ENCODE data around the gene COA7. TPM values are rescaled to one million over a fixed set of nuclear protein-coding genes. Genes with fewer than 3 reads are reported as not detected.

COA7 gene
- total and polyA plus RNA-seq, 2 of the 8 experiments (the other 6 are each of a cell fraction or from before 2014, with no cell fraction given) = 23.2 to 61.8 TPM

GRCh38 chr1:52637946-52638345, 60.2 kb downstream of the COA7 start:
- Histone ChIP-seq H3K79me2 (ENCODE audit: control insufficient read depth in 1 of 2, insufficient read depth in 2 of 2, low read length in 2 of 2) (no peaks in the 10 kb centered on the region), H3K4ac (replicated peaks; ENCODE audit: insufficient read length, low read depth, low read length) (no peak overlapping the region), H4K5ac (ENCODE audit: insufficient read length, low read depth, low read length) (no peak overlapping the region), H3K36me3 (ENCODE audit: control insufficient read depth in 2 of 4, insufficient read depth in 4 of 4, low read length in 3 of 4) (no peaks in the 10 kb centered on the region), H3K4me3 (ENCODE audit: extremely low read depth in 1 of 4, insufficient read depth in 2 of 4, low read depth in 3 of 4, low read length in 4 of 4) (no peak overlapping the region), H3K18ac (ENCODE audit: extremely low read depth, low read length) (no peak overlapping the region), H3K27me3 (replicated peaks in 1 of 4; ENCODE audit: control insufficient read depth in 3 of 4, extremely low read depth in 1 of 4, insufficient read depth in 3 of 4, low read length in 3 of 4) (peaks cover 12 to 21% (median 19%) of the 10 kb centered on the region in 4 experiments), H4K91ac (replicated peaks; ENCODE audit: insufficient read length, low read length) (no peak overlapping the region), H3K23ac (ENCODE audit: insufficient read length) (no peak overlapping the region), H2BK20ac (ENCODE audit: low read length) (no peak overlapping the region), H2AFZ (ENCODE audit: low read length) (no peak overlapping the region), H2BK15ac (ENCODE audit: low read length) (no peak overlapping the region), H2BK12ac (ENCODE audit: low read depth, low read length) (0 out of 2 replicates have a peak overlapping the region, but pooled peaks have one; percentile 43), H3K27ac (ENCODE audit: low read depth, low read length) (no peak overlapping the region), H4K20me1 (replicated peaks in 1 of 2; ENCODE audit: control insufficient read depth in 1 of 2, insufficient read depth in 2 of 2, low read length in 2 of 2) (no peaks in the 10 kb centered on the region), H4K8ac (ENCODE audit: extremely low read depth, insufficient read depth, low read length) (no peak overlapping the region; the same call in 1 of the 2 replicates), H3K9me3 (ENCODE audit: insufficient read depth in 2 of 2, low read depth in 1 of 2, low read length in 1 of 2) (no peaks in the 10 kb centered on the region), H2BK120ac (replicated peaks; ENCODE audit: low read depth, low read length) (no peak overlapping the region), H3K4me2 (ENCODE audit: insufficient read depth in 1 of 2, low read depth in 2 of 2, low read length in 2 of 2) (no peak overlapping the region), H3K14ac (ENCODE audit: insufficient read length) (no peak overlapping the region), H3K9ac (replicated peaks in 1 of 4; ENCODE audit: extremely low read depth in 1 of 4, low read depth in 3 of 4, low read length in 3 of 4) (no peak overlapping the region), H3K23me2 (ENCODE audit: low read depth, low read length) (peaks cover 7% of the 10 kb centered on the region; the same call in 1 of the 2 replicates), H2AK5ac (ENCODE audit: low read depth, low read length) (no peak overlapping the region), H3K56ac (replicated peaks; ENCODE audit: insufficient read length, low read depth, low read length) (no peak overlapping the region), H2BK5ac (ENCODE audit: low read depth, low read length) (no peak overlapping the region), H3K79me1 (ENCODE audit: low read depth, low read length) (no peaks in the 10 kb centered on the region), H3K4me1 (replicated peaks in 1 of 4; ENCODE audit: control insufficient read depth in 3 of 4, insufficient read depth in 4 of 4, low read length in 3 of 4) (peaks cover 0 to 4% (median 1%) of the 10 kb centered on the region in 4 experiments; a peak in 3 of 7 replicates)
- ChIA-PET CTCF (ENCODE audit: partially characterized antibody) (interaction anchor here (1.5 kb wide), 1 partner anchor 12 kb away, joined by 3 read pairs; no protein-coding TSS in a partner anchor), POLR2A (ENCODE audit: partially characterized antibody) (no interaction called here)
- TF ChIP-seq USF2 (IDR thresholded peaks at IDR 0.05; ENCODE audit: low read length) (no peak), SIRT6 (IDR thresholded peaks at IDR 0.05; ENCODE audit: low read length) (no peak), CBX5 (IDR thresholded peaks at IDR 0.05; ENCODE audit: low read depth, low read length) (no peak), TEAD4 (IDR thresholded peaks at IDR 0.05; ENCODE audit: low read depth, low read length) (no peak), PHF8 (conservative IDR thresholded peaks at IDR 0.05; ENCODE audit: low read depth, low read length) (no peak), RBBP5 (IDR thresholded peaks at IDR 0.05; ENCODE audit: borderline replicate concordance, low read depth, low read length) (no peak), EP300 (IDR thresholded peaks at IDR 0.05; ENCODE audit: borderline replicate concordance in 1 of 2, low read depth in 2 of 2, low read length in 2 of 2) (no peak), JUND (IDR thresholded peaks at IDR 0.05; ENCODE audit: low read length) (no peak), YY1 (IDR thresholded peaks at IDR 0.05; ENCODE audit: low read depth, low read length) (no peak), SRF (IDR thresholded peaks at IDR 0.05; ENCODE audit: low read depth, low read length) (no peak), POLR2A (IDR thresholded peaks at IDR 0.05; ENCODE audit: control extremely low read depth in 1 of 2, low read depth in 2 of 2, low read length in 2 of 2) (no peak), POLR2AphosphoS5 (IDR thresholded peaks at IDR 0.05; ENCODE audit: low read depth, low read length) (no peak), NANOG (IDR thresholded peaks at IDR 0.05; ENCODE audit: insufficient read depth, low read depth, low read length, poor library complexity, severe bottlenecking) (no peak)
- no peak for FAIRE-seq
- WGBS, 2 experiments (ENCODE audit: extremely low coverage in 1 of 2, insufficient coverage in 1 of 2, insufficient read length in 1 of 2, insufficient replicate concordance in 2 of 2, low coverage in 1 of 2, low lambda C conversion rate in 2 of 2, missing lambda C conversion rate in 1 of 2) = 92% methylated on average over 4 of the region's 4 CpGs; no CpG with 5 or more reads in 1 of the 2 experiments
- DNase-seq (ENCODE audit: low read depth in 1 of 2, low spot score in 2 of 2) = no peak
